Fibroblast of mammary gland (primary cell): ENCODE results near the gene CCDC86.
A peak's percentile ranks its signal among the peaks of the same experiment; 100 is the strongest.

Source experiments
- DNase-seq: peaks from one replicate; pipeline ENCODE4 v3.0.0-alpha.2; 2010; ENCODE audit warnings: low read depth
- H3K4me3 ChIP-seq: 2 replicates; pipeline ENCODE4 v1.5.1; 2011; ENCODE audit warnings: low read depth, mild to moderate bottlenecking, low read length, moderate library complexity; ENCODE audit not compliant: control insufficient read depth
- CTCF ChIP-seq: conservative IDR thresholded peaks from 2 replicates; pipeline ENCODE4 v1.5.1; 2011; ENCODE audit warnings: low read depth, low read length, inconsistent platforms; ENCODE audit not compliant: control insufficient read depth, insufficient read depth

The CCDC86 gene

GRCh38 chr11:60866911-60867870 lies 25.3 kb downstream of the CCDC86 start, which contains the start of gene ZP1:
TSS of gene ZP1 (plus strand) at chr11:60867542. CDS start at chr11:60867562, 20 bp downstream.
- DNase-seq: peak; percentile 35
- H3K4me3 ChIP-seq: no peak within 1 kb of the TSS
- no peak for TF ChIP-seq CTCF

GRCh38 chr11:60867871-60868681 lies 26.2 kb downstream of the CCDC86 start:
- no peak for DNase-seq
- no peak overlapping the region for H3K4me3 ChIP-seq
- no peak for TF ChIP-seq CTCF

GRCh38 chr11:60868682-60869450 lies 27.0 kb downstream of the CCDC86 start:
- DNase-seq: no peak
- TF ChIP-seq CTCF: no peak
- no peak overlapping the region for H3K4me3 ChIP-seq

GRCh38 chr11:60869451-60869825 lies 27.5 kb downstream of the CCDC86 start:
- no peak for TF ChIP-seq CTCF
- DNase-seq: no peak

GRCh38 chr11:60870276-60870675 lies 28.4 kb downstream of the CCDC86 start:
- DNase-seq: no peak
- H3K4me3 ChIP-seq: no peak overlapping the region
- no peak for TF ChIP-seq CTCF

More at GRCh38 chr11:60869451-60869825, 27.5 kb downstream of the CCDC86 start:
- H3K4me3 ChIP-seq: no peak overlapping the region
